ENCODE data around the gene HOXB6. TPM values are rescaled to one million over a fixed set of nuclear protein-coding genes. Genes with fewer than 3 reads are reported as not detected.

Gene HOXB6
- total and polyA plus RNA-seq, 12 donors, result 1.7 to 23.1 (median 11.8) TPM

GRCh38 chr17:48643697-48644012 lies 38.9 kb upstream of the HOXB6 start:
- Histone ChIP-seq H3K4me1 (replicated peaks in 1 of 2) (peaks cover 0 to 8% of the 10 kb centered on the region in 2 donors), H3K9me3 (replicated peaks in 1 of 3) (no peaks in the 10 kb centered on the region), H3K36me3 (replicated peaks in 1 of 2) (no peaks in the 10 kb centered on the region), H3K4me3 (no peak overlapping the region), H3K27ac (no peak overlapping the region), H3K27me3 (peaks cover 91% of the 10 kb centered on the region)
- intact Hi-C loops (cut with DNase I), result no loop called here
- TF ChIP-seq, protein P1, sequence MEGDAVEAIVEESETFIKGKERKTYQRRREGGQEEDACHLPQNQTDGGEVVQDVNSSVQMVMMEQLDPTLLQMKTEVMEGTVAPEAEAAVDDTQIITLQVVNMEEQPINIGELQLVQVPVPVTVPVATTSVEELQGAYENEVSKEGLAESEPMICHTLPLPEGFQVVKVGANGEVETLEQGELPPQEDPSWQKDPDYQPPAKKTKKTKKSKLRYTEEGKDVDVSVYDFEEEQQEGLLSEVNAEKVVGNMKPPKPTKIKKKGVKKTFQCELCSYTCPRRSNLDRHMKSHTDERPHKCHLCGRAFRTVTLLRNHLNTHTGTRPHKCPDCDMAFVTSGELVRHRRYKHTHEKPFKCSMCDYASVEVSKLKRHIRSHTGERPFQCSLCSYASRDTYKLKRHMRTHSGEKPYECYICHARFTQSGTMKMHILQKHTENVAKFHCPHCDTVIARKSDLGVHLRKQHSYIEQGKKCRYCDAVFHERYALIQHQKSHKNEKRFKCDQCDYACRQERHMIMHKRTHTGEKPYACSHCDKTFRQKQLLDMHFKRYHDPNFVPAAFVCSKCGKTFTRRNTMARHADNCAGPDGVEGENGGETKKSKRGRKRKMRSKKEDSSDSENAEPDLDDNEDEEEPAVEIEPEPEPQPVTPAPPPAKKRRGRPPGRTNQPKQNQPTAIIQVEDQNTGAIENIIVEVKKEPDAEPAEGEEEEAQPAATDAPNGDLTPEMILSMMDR (IDR thresholded peaks at IDR 0.05), result no peak
- no peak for TF ChIP-seq POLR2A (IDR thresholded peaks at IDR 0.05)
- no peak for DNase-seq

DNA sequence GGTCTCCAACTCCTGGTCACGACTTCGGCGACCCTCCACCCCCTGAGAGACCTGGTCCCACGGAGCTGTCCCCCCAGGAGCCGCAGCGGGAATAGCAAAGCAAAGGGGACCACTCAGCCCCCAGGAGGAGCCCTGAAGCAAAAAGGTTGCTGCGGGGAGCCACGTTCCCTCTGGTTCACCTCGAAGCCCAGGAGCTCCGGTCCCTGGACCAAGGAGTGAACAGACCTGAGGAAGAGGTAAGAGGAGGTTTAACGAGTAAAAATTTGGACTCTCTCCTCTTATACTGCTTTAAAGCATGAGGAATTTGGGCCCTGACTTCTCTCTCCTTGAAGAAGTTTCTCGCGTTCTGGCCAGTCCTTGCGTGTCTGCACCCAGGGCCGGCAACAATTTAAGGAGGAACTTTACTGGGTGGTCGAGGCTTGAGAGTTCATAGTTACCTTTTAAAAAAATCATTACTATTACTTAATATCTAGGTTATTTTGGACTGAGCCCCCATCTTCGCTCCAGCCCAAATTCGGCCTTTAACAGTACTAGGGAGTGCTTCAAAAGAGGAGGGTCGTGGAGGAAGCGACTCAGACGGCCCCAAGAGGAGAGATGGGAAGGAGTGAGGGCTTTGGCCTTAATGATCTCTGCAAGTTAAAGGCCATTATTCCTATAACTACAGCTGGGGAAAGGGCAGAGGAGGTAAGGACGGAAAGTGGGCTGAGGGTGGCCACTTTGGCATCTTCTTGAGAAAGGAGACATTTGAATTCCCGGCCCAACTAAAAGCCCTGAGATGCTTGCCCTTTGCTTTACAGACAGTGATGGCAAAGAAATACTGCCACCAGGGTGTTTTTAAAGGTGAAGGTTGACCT lies 38.3 kb upstream of the HOXB6 start:
- Histone ChIP-seq H3K36me3 (replicated peaks in 1 of 2) (no peaks in the 10 kb centered on the region), H3K4me1 (replicated peaks in 1 of 2) (peaks cover 0 to 8% of the 10 kb centered on the region in 2 donors), H3K9me3 (replicated peaks in 1 of 3) (no peaks in the 10 kb centered on the region), H3K4me3 (no peak overlapping the region), H3K27ac (no peak overlapping the region), H3K27me3 (peaks cover 89% of the 10 kb centered on the region)
- no peak for DNase-seq
- 47 to 53% (median 49%) methylated on average over 17 to 23 of the region's 23 CpGs for WGBS, 4 donors
- no peak for TF ChIP-seq POLR2A (IDR thresholded peaks at IDR 0.05)
- TF ChIP-seq, protein P1 (IDR thresholded peaks at IDR 0.05), result no peak
- intact Hi-C loops (cut with DNase I), result no loop called here

DNA sequence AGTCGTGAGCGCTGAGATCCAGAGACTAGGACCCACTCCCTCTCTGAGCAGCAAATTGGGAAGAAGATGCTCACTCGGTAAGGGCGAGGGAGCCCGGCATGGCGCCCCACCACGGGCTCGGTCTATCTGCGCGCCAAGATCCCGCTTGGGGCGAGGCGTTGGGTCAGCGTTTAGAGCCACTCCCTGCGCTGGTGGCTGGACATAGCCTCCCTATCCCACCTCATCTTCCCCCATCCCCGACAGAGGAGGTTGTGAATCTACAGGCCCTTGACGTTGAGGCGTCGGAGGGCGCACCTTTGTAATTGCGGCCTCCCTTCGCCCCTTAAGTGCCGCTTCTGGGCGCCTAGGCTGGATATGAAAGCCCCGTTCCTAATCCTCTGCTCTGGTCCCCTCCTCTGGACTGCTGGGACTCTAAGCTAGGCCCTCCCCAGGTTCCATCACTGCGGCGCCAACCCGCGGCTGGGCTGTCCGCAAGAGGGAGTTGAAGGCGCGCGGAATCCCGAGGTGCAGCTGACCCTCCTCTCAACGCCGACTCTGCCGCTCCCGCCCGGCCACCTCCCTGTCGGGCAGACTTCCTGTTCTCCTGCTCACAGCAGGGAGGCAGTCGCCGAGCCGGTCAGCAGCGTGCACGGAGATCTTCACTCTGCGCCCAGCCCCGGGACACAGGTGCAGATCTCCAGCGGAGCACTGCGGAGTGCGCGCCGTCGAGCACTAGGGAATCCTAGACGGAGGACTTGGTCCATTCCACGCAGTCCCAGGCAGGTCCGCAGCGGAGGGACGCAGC lies 37.5 kb upstream of the HOXB6 start:
- peaks cover 89% of the 10 kb centered on the region for H3K27me3 ChIP-seq
- no peaks in the 10 kb centered on the region for H3K36me3 ChIP-seq (replicated peaks in 1 of 2)
- 13 to 19% (median 18%) methylated on average over 14 to 58 of the region's 58 CpGs for WGBS, 4 donors
- no peak overlapping the region for H3K4me3 ChIP-seq
- intact Hi-C loops (cut with DNase I), result no loop called here
- no peaks in the 10 kb centered on the region for H3K9me3 ChIP-seq (replicated peaks in 1 of 3)
- TF ChIP-seq, protein P1 (IDR thresholded peaks at IDR 0.05), result no peak
- no peak for TF ChIP-seq POLR2A (IDR thresholded peaks at IDR 0.05)
- DNase-seq, result no peak
- no peak overlapping the region for H3K27ac ChIP-seq
- peaks cover 0 to 3% of the 10 kb centered on the region in 2 donors for H3K4me1 ChIP-seq (replicated peaks in 1 of 2)

DNA sequence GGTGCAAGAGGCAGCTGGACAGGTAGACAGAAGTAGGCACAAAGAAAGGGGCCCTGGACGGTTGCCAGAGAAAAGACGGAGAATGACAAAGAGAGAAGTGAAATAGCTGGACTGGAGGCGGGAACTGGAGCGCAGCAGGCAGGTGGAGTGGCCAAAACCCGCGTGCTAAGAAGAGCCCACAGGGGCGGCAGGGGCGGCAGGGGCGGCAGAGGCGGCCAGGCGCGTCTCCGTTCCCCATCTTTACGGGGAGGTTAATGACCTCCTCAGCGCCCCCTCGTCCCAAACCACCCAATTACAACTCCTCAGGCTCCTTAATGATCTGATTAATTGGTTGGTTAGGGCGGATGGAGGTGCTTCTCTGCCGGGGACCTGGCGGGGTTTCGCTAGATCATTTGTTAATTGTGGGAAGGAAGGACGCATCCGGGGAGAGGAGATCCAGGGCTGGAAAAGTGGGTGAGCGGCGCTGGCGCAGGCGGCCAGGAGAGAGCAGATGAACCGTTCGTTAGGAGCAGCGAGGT lies 36.8 kb upstream of the HOXB6 start:
- H3K27ac ChIP-seq, result no peak overlapping the region
- peaks cover 92% of the 10 kb centered on the region for H3K27me3 ChIP-seq
- no peaks in the 10 kb centered on the region for H3K9me3 ChIP-seq (replicated peaks in 1 of 3)
- DNase-seq, result no peak
- WGBS, 4 donors, result 16 to 26% (median 17%) methylated on average over 26 to 29 of the region's 29 CpGs
- H3K36me3 ChIP-seq (replicated peaks in 1 of 2), result no peaks in the 10 kb centered on the region
- H3K4me1 ChIP-seq (replicated peaks in 1 of 2), result peaks cover 0 to 3% of the 10 kb centered on the region in 2 donors
- intact Hi-C loops (cut with DNase I), result no loop called here
- no peak overlapping the region for H3K4me3 ChIP-seq
- TF ChIP-seq, protein P1 (IDR thresholded peaks at IDR 0.05), result no peak
- no peak for TF ChIP-seq POLR2A (IDR thresholded peaks at IDR 0.05)

All from adrenal gland (tissue), 12 donors.